GM21360 (cell line): Measurements from ENCODE around the gene TAL1.

Experiments used
- ATAC-seq: cut with Tn5 transposase; IDR thresholded peaks from one replicate; pipeline ENCODE4 v1.9.1; 2021; ENCODE audit warnings: mild to moderate bottlenecking, moderate library complexity; ENCODE audit not compliant: unreplicated experiment

Gene TAL1

GRCh38 chr1:47229886-47230691 lies 1.9 kb downstream of the TAL1 start:
- ATAC-seq = no peak

- no peak for ATAC-seq
Measured at GRCh38 chr1:47229031-47229885, 2.8 kb downstream of the TAL1 start.

GRCh38 chr1:47228644-47229030 lies 3.4 kb downstream of the TAL1 start:
- ATAC-seq = no peak

GRCh38 chr1:47227341-47228232 lies 4.4 kb downstream of the TAL1 start:
- no peak for ATAC-seq

- no peak for ATAC-seq
Measured at GRCh38 chr1:47226839-47227215, 5.2 kb downstream of the TAL1 start.

- ATAC-seq = no peak
Measured at GRCh38 chr1:47226121-47226838, 5.7 kb downstream of the TAL1 start.

GRCh38 chr1:47225430-47226100 lies 6.5 kb downstream of the TAL1 start:
- no peak for ATAC-seq

GRCh38 chr1:47224676-47225399 lies 7.2 kb downstream of the TAL1 start:
- no peak for ATAC-seq

- no peak for ATAC-seq
Measured at GRCh38 chr1:47223921-47224675, 7.9 kb downstream of the TAL1 start.

- ATAC-seq = no peak
Measured at GRCh38 chr1:47223174-47223920, 8.7 kb downstream of the TAL1 start.

GRCh38 chr1:47222476-47222875 lies 9.5 kb downstream of the TAL1 start:
- ATAC-seq = no peak

GRCh38 chr1:47219590-47220220 lies 12.3 kb downstream of the TAL1 start:
- ATAC-seq = no peak

- no peak for ATAC-seq
Measured at GRCh38 chr1:47219001-47219400, 13.0 kb downstream of the TAL1 start.

GRCh38 chr1:47216278-47217059 lies 15.6 kb downstream of the TAL1 start:
- no peak for ATAC-seq

- no peak for ATAC-seq
Measured at GRCh38 chr1:47215713-47216112, 16.3 kb downstream of the TAL1 start.

GRCh38 chr1:47214549-47214948 lies 17.5 kb downstream of the TAL1 start:
- ATAC-seq = no peak
